Erythroblast (primary cell): Measurements from ENCODE around the gene GRIP1.

ENCODE experiments used
- GATA1 ChIP-seq: IDR thresholded peaks from 2 replicates; pipeline ENCODE4 v1.6.1; 2011; ENCODE audit warnings: low read depth, mild to moderate bottlenecking, control low read depth, low read length, moderate library complexity
- POLR2A ChIP-seq: IDR thresholded peaks from 2 replicates; pipeline ENCODE4 v1.6.1; 2011; ENCODE audit warnings: mild to moderate bottlenecking, low read length

GRCh38 chr12:66594688-66595087 lies 84.2 kb downstream of the GRIP1 start:
- TF ChIP-seq POLR2A (no peak), GATA1 (no peak)
